Measurements from ENCODE around the gene KIAA1328.

DNA sequence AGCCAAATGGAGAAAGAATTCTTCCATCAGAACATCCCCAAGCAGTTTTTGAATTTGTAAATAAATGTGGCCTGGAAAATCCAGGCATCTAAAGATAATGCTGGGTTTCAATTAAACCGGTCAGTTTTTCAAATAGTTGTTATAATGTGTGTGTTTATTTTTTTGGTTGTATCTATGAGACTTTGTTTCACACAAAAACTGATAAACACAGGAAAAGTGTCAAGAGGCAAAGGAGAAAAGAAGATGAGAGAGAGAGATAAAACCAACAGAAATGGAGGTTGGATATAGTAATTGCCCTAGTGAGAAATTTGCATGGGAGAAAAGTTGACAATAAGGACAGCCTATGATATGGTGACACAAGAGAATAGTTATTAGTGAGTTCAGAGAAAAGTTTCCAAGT lies 68.3 kb downstream of the KIAA1328 start:
- TF ChIP-seq, protein P1, sequence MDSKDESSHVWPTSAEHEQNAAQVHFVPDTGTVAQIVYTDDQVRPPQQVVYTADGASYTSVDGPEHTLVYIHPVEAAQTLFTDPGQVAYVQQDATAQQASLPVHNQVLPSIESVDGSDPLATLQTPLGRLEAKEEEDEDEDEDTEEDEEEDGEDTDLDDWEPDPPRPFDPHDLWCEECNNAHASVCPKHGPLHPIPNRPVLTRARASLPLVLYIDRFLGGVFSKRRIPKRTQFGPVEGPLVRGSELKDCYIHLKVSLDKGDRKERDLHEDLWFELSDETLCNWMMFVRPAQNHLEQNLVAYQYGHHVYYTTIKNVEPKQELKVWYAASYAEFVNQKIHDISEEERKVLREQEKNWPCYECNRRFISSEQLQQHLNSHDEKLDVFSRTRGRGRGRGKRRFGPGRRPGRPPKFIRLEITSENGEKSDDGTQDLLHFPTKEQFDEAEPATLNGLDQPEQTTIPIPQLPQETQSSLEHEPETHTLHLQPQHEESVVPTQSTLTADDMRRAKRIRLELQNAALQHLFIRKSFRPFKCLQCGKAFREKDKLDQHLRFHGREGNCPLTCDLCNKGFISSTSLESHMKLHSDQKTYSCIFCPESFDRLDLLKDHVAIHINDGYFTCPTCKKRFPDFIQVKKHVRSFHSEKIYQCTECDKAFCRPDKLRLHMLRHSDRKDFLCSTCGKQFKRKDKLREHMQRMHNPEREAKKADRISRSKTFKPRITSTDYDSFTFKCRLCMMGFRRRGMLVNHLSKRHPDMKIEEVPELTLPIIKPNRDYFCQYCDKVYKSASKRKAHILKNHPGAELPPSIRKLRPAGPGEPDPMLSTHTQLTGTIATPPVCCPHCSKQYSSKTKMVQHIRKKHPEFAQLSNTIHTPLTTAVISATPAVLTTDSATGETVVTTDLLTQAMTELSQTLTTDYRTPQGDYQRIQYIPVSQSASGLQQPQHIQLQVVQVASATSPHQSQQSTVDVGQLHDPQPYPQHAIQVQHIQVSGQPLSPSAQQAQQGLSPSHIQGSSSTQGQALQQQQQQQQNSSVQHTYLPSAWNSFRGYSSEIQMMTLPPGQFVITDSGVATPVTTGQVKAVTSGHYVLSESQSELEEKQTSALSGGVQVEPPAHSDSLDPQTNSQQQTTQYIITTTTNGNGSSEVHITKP (IDR thresholded peaks at IDR 0.05; ENCODE audit: partially characterized antibody), result no peak
- TF ChIP-seq, protein P2, sequence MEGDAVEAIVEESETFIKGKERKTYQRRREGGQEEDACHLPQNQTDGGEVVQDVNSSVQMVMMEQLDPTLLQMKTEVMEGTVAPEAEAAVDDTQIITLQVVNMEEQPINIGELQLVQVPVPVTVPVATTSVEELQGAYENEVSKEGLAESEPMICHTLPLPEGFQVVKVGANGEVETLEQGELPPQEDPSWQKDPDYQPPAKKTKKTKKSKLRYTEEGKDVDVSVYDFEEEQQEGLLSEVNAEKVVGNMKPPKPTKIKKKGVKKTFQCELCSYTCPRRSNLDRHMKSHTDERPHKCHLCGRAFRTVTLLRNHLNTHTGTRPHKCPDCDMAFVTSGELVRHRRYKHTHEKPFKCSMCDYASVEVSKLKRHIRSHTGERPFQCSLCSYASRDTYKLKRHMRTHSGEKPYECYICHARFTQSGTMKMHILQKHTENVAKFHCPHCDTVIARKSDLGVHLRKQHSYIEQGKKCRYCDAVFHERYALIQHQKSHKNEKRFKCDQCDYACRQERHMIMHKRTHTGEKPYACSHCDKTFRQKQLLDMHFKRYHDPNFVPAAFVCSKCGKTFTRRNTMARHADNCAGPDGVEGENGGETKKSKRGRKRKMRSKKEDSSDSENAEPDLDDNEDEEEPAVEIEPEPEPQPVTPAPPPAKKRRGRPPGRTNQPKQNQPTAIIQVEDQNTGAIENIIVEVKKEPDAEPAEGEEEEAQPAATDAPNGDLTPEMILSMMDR (IDR thresholded peaks at IDR 0.05 in 2 of 3, conservative IDR thresholded peaks at IDR 0.05 in 1 of 3; ENCODE audit: insufficient read depth in 2 of 3, low read depth in 1 of 3, low read length in 3 of 3), result no peak
- TF ChIP-seq ZZZ3 (IDR thresholded peaks at IDR 0.05), result no peak

Data from K562 (cell line).